Esophagus (tissue), 2 donors: ENCODE results near the gene DNLZ. TPM values are rescaled to one million over a fixed set of nuclear protein-coding genes. Genes with fewer than 3 reads are reported as not detected.

Experiments
- H3K27ac ChIP-seq, 2 donors: one replicate each; pipeline ENCODE4 v1.5.1; 2013; ENCODE audit warnings: low read depth in 2 of 2, mild to moderate bottlenecking in 2 of 2, inconsistent platforms in 1 of 2, low read length in 1 of 2, moderate library complexity in 1 of 2
- H3K27me3 ChIP-seq, 2 donors: one replicate each; pipeline ENCODE4 v1.6.1; 2013; ENCODE audit warnings: low read length in 2 of 2, control low read depth in 1 of 2, mild to moderate bottlenecking in 1 of 2; ENCODE audit not compliant: insufficient read depth in 2 of 2, control insufficient read depth in 1 of 2
- H3K36me3 ChIP-seq, 2 donors: one replicate each; pipeline ENCODE4 v1.6.1; 2013; ENCODE audit warnings: low read length in 1 of 2; ENCODE audit not compliant: control insufficient read depth in 2 of 2, insufficient read depth in 2 of 2
- H3K4me1 ChIP-seq, 2 donors: one replicate each; pipeline ENCODE4 v1.6.1; 2013; ENCODE audit warnings: low read length in 1 of 2; ENCODE audit not compliant: control insufficient read depth in 2 of 2, insufficient read depth in 2 of 2
- H3K4me3 ChIP-seq, 2 donors: one replicate each; pipeline ENCODE4 v1.5.1; 2013; ENCODE audit warnings: low read length in 2 of 2, mild to moderate bottlenecking in 2 of 2, low read depth in 1 of 2, moderate library complexity in 1 of 2
- H3K9me3 ChIP-seq, 2 donors: one replicate each; pipeline ENCODE4 v1.6.1; 2013; ENCODE audit warnings: mild to moderate bottlenecking in 2 of 2, low read depth in 1 of 2, low read length in 1 of 2, moderate library complexity in 1 of 2; ENCODE audit not compliant: control insufficient read depth in 2 of 2, insufficient read depth in 1 of 2
- WGBS, 2 donors: extraction: QIAGEN DNeasy Blood & Tissue Kit; methylation state at CpG; one replicate each; pipeline ENCODE4 v1.1.7; 2013; 5-methylcytosine and 5-hydroxymethylcytosine counted together
- polyA plus RNA-seq, 2 donors: library from polyadenylated mRNA; stranded (reverse); fragments of 200-250 nt; gene quantifications; one replicate each; pipeline ENCODE4 v1.2.3, GENCODE V29; 2013
- donor health status: healthy with polysubstance abuse.
- donor health status: Bipolar disorder and iron deficiency.

Gene DNLZ
- polyA plus RNA-seq, 2 donors, result 7.1 to 10.1 TPM

GRCh38 chr9:136330406-136330990 is 33.0 kb downstream of the DNLZ start:
- H3K36me3 ChIP-seq, result no peaks in the 10 kb centered on the region
- H3K27me3 ChIP-seq, result no peaks in the 10 kb centered on the region
- no peaks in the 10 kb centered on the region for H3K9me3 ChIP-seq
- 83 to 88% methylated on average over 13 to 14 of the region's 14 CpGs for WGBS, 2 donors
- no peak overlapping the region for H3K27ac ChIP-seq
- H3K4me3 ChIP-seq, result no peak overlapping the region
- peaks cover 2 to 17% of the 10 kb centered on the region in 2 donors for H3K4me1 ChIP-seq

- Histone ChIP-seq H3K36me3 (no peaks in the 10 kb centered on the region), H3K27me3 (no peaks in the 10 kb centered on the region), H3K4me3 (no peak overlapping the region), H3K9me3 (no peaks in the 10 kb centered on the region), H3K27ac (no peak overlapping the region), H3K4me1 (peaks cover 2 to 17% of the 10 kb centered on the region in 2 donors)
- 89 to 91% methylated on average over 21 to 23 of the region's 23 CpGs for WGBS, 2 donors
Measured at GRCh38 chr9:136329636-136330405, 33.7 kb downstream of the DNLZ start.

GRCh38 chr9:136329211-136329627 is 34.3 kb downstream of the DNLZ start:
- Histone ChIP-seq H3K4me1 (peaks cover 2 to 17% of the 10 kb centered on the region in 2 donors), H3K27ac (peak overlapping the region in 1 of 2 donors; percentile 30), H3K27me3 (no peaks in the 10 kb centered on the region), H3K9me3 (no peaks in the 10 kb centered on the region), H3K4me3 (no peak overlapping the region), H3K36me3 (no peaks in the 10 kb centered on the region)
- 64 to 79% methylated on average over 19 of the region's 19 CpGs for WGBS, 2 donors

- Histone ChIP-seq H3K4me3 (peak overlapping the region in 1 of 2 donors; percentile 53), H3K36me3 (no peaks in the 10 kb centered on the region), H3K27ac (peak overlapping the region in 1 of 2 donors; percentile 22), H3K9me3 (no peaks in the 10 kb centered on the region), H3K4me1 (peaks cover 2 to 19% of the 10 kb centered on the region in 2 donors), H3K27me3 (no peaks in the 10 kb centered on the region)
- WGBS, 2 donors, result 32 to 38% methylated on average over 15 of the region's 15 CpGs
Measured at GRCh38 chr9:136328622-136329041, 34.9 kb downstream of the DNLZ start.

GRCh38 chr9:136328011-136328621 is 35.4 kb downstream of the DNLZ start:
- no peaks in the 10 kb centered on the region for H3K36me3 ChIP-seq
- WGBS, 2 donors, result 18 to 25% methylated on average over 13 of the region's 13 CpGs
- peaks cover 0 to 2% of the 10 kb centered on the region in 2 donors for H3K9me3 ChIP-seq
- peaks cover 0 to 23% of the 10 kb centered on the region in 2 donors for H3K4me1 ChIP-seq
- H3K27ac ChIP-seq, result peak overlapping the region in 1 of 2 donors; percentile 22
- H3K4me3 ChIP-seq, result peak overlapping the region; percentile 47 to 53
- no peaks in the 10 kb centered on the region for H3K27me3 ChIP-seq

- Histone ChIP-seq H3K4me1 (peaks cover 0 to 27% of the 10 kb centered on the region in 2 donors), H3K27ac (peak within 1 kb of the TSS; percentile 22 to 35), H3K4me3 (peak within 1 kb of the TSS; percentile 47 to 53), H3K36me3 (no peaks in the 10 kb centered on the region), H3K9me3 (peaks cover 0 to 2% of the 10 kb centered on the region in 2 donors), H3K27me3 (no peaks in the 10 kb centered on the region)
- 1% methylated on average over 30 to 86 of the region's 88 CpGs for WGBS, 2 donors
Measured at GRCh38 chr9:136327304-136327974, 36.1 kb downstream of the DNLZ start, which contains the start of gene GPSM1. Gene GPSM1 (plus strand): TSS chr9:136327539. CDS start chr9:136327696, 157 bp downstream.

- H3K4me3 ChIP-seq, result peak overlapping the region in 1 of 2 donors; percentile 47
- 41 to 46% methylated on average over 16 to 17 of the region's 17 CpGs for WGBS, 2 donors
- H3K36me3 ChIP-seq, result no peaks in the 10 kb centered on the region
- peak overlapping the region; percentile 8 to 35 for H3K27ac ChIP-seq
- peaks cover 0 to 2% of the 10 kb centered on the region in 2 donors for H3K9me3 ChIP-seq
- peaks cover 0 to 27% of the 10 kb centered on the region in 2 donors for H3K4me1 ChIP-seq
- H3K27me3 ChIP-seq, result no peaks in the 10 kb centered on the region
Measured at GRCh38 chr9:136326761-136327303, 36.7 kb downstream of the DNLZ start.

- 47 to 51% methylated on average over 28 of the region's 28 CpGs for WGBS, 2 donors
- Histone ChIP-seq H3K36me3 (no peaks in the 10 kb centered on the region), H3K4me3 (no peak overlapping the region), H3K9me3 (peaks cover 4 to 6% of the 10 kb centered on the region in 2 donors), H3K27ac (peak overlapping the region in 1 of 2 donors; percentile 35), H3K27me3 (no peaks in the 10 kb centered on the region), H3K4me1 (peaks cover 0 to 27% of the 10 kb centered on the region in 2 donors)
Measured at GRCh38 chr9:136326061-136326760, 37.3 kb downstream of the DNLZ start.
